H9 (cell line): Measurements from ENCODE around the gene FLVCR2. TPM values are rescaled to one million over a fixed set of nuclear protein-coding genes. Genes with fewer than 3 reads are reported as not detected.

Experiments
- DNase-seq: peaks from one replicate; pipeline ENCODE4 v3.0.0-alpha.2; 2017
- H2AFZ ChIP-seq: one replicate; pipeline ENCODE4 v1.6.1; 2013; ENCODE audit warnings: mild to moderate bottlenecking, low read length, control low read depth, moderate library complexity
- H2AK5ac ChIP-seq: 2 replicates; pipeline ENCODE4 v1.6.1; 2013; ENCODE audit warnings: low read length, control low read depth, mixed read lengths; ENCODE audit not compliant: insufficient read length
- H2BK120ac ChIP-seq: one replicate; pipeline ENCODE4 v1.6.1; 2013; ENCODE audit warnings: low read depth, mild to moderate bottlenecking, low read length, control low read depth, inconsistent platforms; ENCODE audit not compliant: poor library complexity, severe bottlenecking
- H2BK12ac ChIP-seq: 2 replicates; pipeline ENCODE4 v1.6.1; 2013; ENCODE audit warnings: low read length, control low read depth, mixed read lengths, low read depth; ENCODE audit not compliant: insufficient read length
- H2BK15ac ChIP-seq: 2 replicates; pipeline ENCODE4 v1.6.1; 2013; ENCODE audit warnings: low read depth, low read length, control low read depth
- H2BK20ac ChIP-seq: one replicate; pipeline ENCODE4 v1.6.1; 2013; ENCODE audit warnings: low read depth, mild to moderate bottlenecking, low read length, control low read depth, inconsistent platforms; ENCODE audit not compliant: poor library complexity, severe bottlenecking
- H2BK5ac ChIP-seq: 2 replicates; pipeline ENCODE4 v1.6.1; 2013; ENCODE audit warnings: low read length, control low read depth, mixed read lengths; ENCODE audit not compliant: insufficient read length
- H3K14ac ChIP-seq: 2 replicates; pipeline ENCODE4 v1.6.1; 2013; ENCODE audit warnings: low read length, control low read depth; ENCODE audit not compliant: insufficient read depth
- H3K18ac ChIP-seq: 2 replicates; pipeline ENCODE4 v1.6.1; 2013; ENCODE audit warnings: low read depth, mild to moderate bottlenecking, mixed read lengths, low read length, control low read depth; ENCODE audit not compliant: insufficient read length
- H3K23ac ChIP-seq: 2 replicates; pipeline ENCODE4 v1.6.1; 2013; ENCODE audit warnings: low read length, control low read depth, mixed read lengths, low read depth; ENCODE audit not compliant: insufficient read length
- H3K23me2 ChIP-seq: 2 replicates; pipeline ENCODE4 v1.6.1; 2013; ENCODE audit warnings: low read depth, mild to moderate bottlenecking, mixed read lengths, low read length, control low read depth; ENCODE audit not compliant: insufficient read length, poor library complexity, severe bottlenecking
- H3K27ac ChIP-seq: 2 replicates; pipeline ENCODE4 v1.5.1; 2013; ENCODE audit warnings: low read length, control low read depth, mixed read lengths, low read depth; ENCODE audit not compliant: insufficient read length
- H3K27me3 ChIP-seq: 2 replicates; pipeline ENCODE4 v1.6.1; 2013; ENCODE audit warnings: low read length, control low read depth, inconsistent platforms; ENCODE audit not compliant: insufficient read depth
- H3K4ac ChIP-seq: 2 replicates; pipeline ENCODE4 v1.6.1; 2013; ENCODE audit warnings: low read depth, mild to moderate bottlenecking, control low read depth, inconsistent platforms, low read length, moderate library complexity
- H3K4me1 ChIP-seq: 2 replicates; pipeline ENCODE4 v1.6.1; 2013; ENCODE audit warnings: low read length, control low read depth, inconsistent platforms; ENCODE audit not compliant: insufficient read depth
- H3K4me2 ChIP-seq: 2 replicates; pipeline ENCODE4 v1.6.1; 2013; ENCODE audit warnings: low read length, control low read depth, mixed read lengths; ENCODE audit not compliant: insufficient read length, insufficient read depth
- H3K56ac ChIP-seq: 2 replicates; pipeline ENCODE4 v1.6.1; 2013; ENCODE audit warnings: low read depth, mild to moderate bottlenecking, mixed read lengths, low read length, control low read depth; ENCODE audit not compliant: insufficient read length
- H3K79me1 ChIP-seq: 2 replicates; pipeline ENCODE4 v1.6.1; 2013; ENCODE audit warnings: low read depth, mild to moderate bottlenecking, moderate library complexity, low read length, control low read depth, inconsistent platforms; ENCODE audit not compliant: insufficient read depth, poor library complexity, severe bottlenecking
- H3K79me2 ChIP-seq: 2 replicates; pipeline ENCODE4 v1.6.1; 2013; ENCODE audit warnings: low read length, control low read depth, inconsistent platforms; ENCODE audit not compliant: insufficient read depth
- H3K9ac ChIP-seq: 2 replicates; pipeline ENCODE4 v1.6.1; 2013; ENCODE audit warnings: low read length, control low read depth, mixed read lengths; ENCODE audit not compliant: insufficient read length; ENCODE audit errors: extremely low read depth
- H3K9me3 ChIP-seq: one replicate; pipeline ENCODE4 v1.6.1; 2013; ENCODE audit warnings: low read depth, low read length, inconsistent platforms; ENCODE audit not compliant: control insufficient read depth
- H3T11ph ChIP-seq: one replicate; pipeline ENCODE4 v1.6.1; 2013; ENCODE audit warnings: mild to moderate bottlenecking, low read length, control low read depth, inconsistent platforms
- H4K20me1 ChIP-seq: one replicate; pipeline ENCODE4 v1.6.1; 2013; ENCODE audit not compliant: control insufficient read depth, insufficient read length, insufficient read depth
- H4K5ac ChIP-seq: 2 replicates; pipeline ENCODE4 v1.6.1; 2013; ENCODE audit warnings: low read depth, mild to moderate bottlenecking, mixed read lengths, low read length, control low read depth; ENCODE audit not compliant: insufficient read length
- H4K8ac ChIP-seq: replicated peaks from 2 replicates; pipeline ENCODE4 v1.6.1; 2013; ENCODE audit warnings: low read length, control low read depth, mixed read lengths, low read depth; ENCODE audit not compliant: insufficient read length
- H4K91ac ChIP-seq: 2 replicates; pipeline ENCODE4 v1.6.1; 2013; ENCODE audit warnings: low read depth, mild to moderate bottlenecking, moderate library complexity, mixed read lengths, low read length, control low read depth; ENCODE audit not compliant: insufficient read length
- H3K27ac Mint-ChIP-seq, 3 experiments: 2 replicates in 2 of 3; 3 replicates in 1 of 3; pipeline ENCODE4 v1.8.0; 2020 to 2021; ENCODE audit warnings: mixed read lengths in 3 of 3, mild to moderate bottlenecking in 1 of 3, moderate library complexity in 1 of 3
- H3K27me3 Mint-ChIP-seq: 2 replicates; pipeline ENCODE4 v1.8.0; 2021; ENCODE audit warnings: low read depth, mild to moderate bottlenecking, moderate library complexity, mixed read lengths
- H3K36me3 Mint-ChIP-seq, 3 experiments: 2 replicates in 2 of 3; 3 replicates in 1 of 3; pipeline ENCODE4 v1.8.0; 2020 to 2021; ENCODE audit warnings: low read depth in 3 of 3, mixed read lengths in 3 of 3; ENCODE audit not compliant: insufficient read depth in 1 of 3
- H3K4me1 Mint-ChIP-seq, 2 experiments: 2 replicates each; pipeline ENCODE4 v1.8.0; 2020; ENCODE audit warnings: mixed read lengths in 2 of 2
- H3K4me3 Mint-ChIP-seq, 2 experiments: 2 replicates in 1 of 2; 3 replicates in 1 of 2; pipeline ENCODE4 v1.8.0; 2020 to 2021; ENCODE audit warnings: mild to moderate bottlenecking in 2 of 2, mixed read lengths in 2 of 2, moderate library complexity in 1 of 2
- H3K9me3 Mint-ChIP-seq, 2 experiments: 2 replicates in 1 of 2; 3 replicates in 1 of 2; pipeline ENCODE4 v1.8.0; 2020; ENCODE audit warnings: mild to moderate bottlenecking in 2 of 2, mixed read lengths in 2 of 2, moderate library complexity in 1 of 2
- CTCF ChIP-seq: fragments of 200-600 bp; sonication (generic); conservative IDR thresholded peaks from 3 replicates; pipeline ENCODE4 v1.8.0; 2021; ENCODE audit warnings: antibody characterized with exemption, mild to moderate bottlenecking
- WGBS: extraction: QIAGEN DNeasy Blood & Tissue Kit; methylation state at CpG from one replicate; pipeline ENCODE4 v1.1.7; 2013; ENCODE audit warnings: missing lambda C conversion rate, low lambda C conversion rate, mixed read lengths; ENCODE audit not compliant: insufficient read length; ENCODE audit errors: extremely low coverage; 5-methylcytosine and 5-hydroxymethylcytosine counted together
- total RNA-seq: library from RNA; stranded (reverse); gene quantifications from 2 replicates; pipeline ENCODE4 v1.2.1, GENCODE V29; 2021

The FLVCR2 gene
- total RNA-seq, 1 experiment from 2014 or later: 7.1 TPM

- Mint-ChIP-seq H3K9me3 (no peaks in the 10 kb centered on the region; a peak in 1 of 5 replicates), H3K36me3 (no peaks in the 10 kb centered on the region; a peak in 1 of 7 replicates), H3K4me3 (no peak overlapping the region), H3K27ac (no peak overlapping the region), H3K27me3 (peaks cover 3% of the 10 kb centered on the region), H3K4me1 (no peaks in the 10 kb centered on the region)
- no peak overlapping the region for H2BK5ac ChIP-seq
- no peak overlapping the region for H3K4me2 ChIP-seq
- no peak overlapping the region for H2AFZ ChIP-seq
- no peak overlapping the region for H2BK15ac ChIP-seq
- no peak overlapping the region for H2BK20ac ChIP-seq
- H2BK120ac ChIP-seq: no peak overlapping the region
- no peaks in the 10 kb centered on the region for H3K79me1 ChIP-seq
- no peak overlapping the region for H3K23ac ChIP-seq
- no peak overlapping the region for H3K18ac ChIP-seq
- H4K91ac ChIP-seq: no peak overlapping the region
- no peaks in the 10 kb centered on the region for H3K23me2 ChIP-seq
- no peaks in the 10 kb centered on the region for H4K20me1 ChIP-seq
- no peak overlapping the region for H3K9ac ChIP-seq
- H3K14ac ChIP-seq: no peak overlapping the region
- H4K8ac ChIP-seq: no peak overlapping the region
- no peak overlapping the region for H3K56ac ChIP-seq
- TF ChIP-seq CTCF: no peak
- no peaks in the 10 kb centered on the region for H3K9me3 ChIP-seq
- no peak overlapping the region for H3T11ph ChIP-seq
- no peak overlapping the region for H3K4ac ChIP-seq
- H3K79me2 ChIP-seq: no peaks in the 10 kb centered on the region
- no peaks in the 10 kb centered on the region for H3K4me1 ChIP-seq
- no peak overlapping the region for H2BK12ac ChIP-seq
- H2AK5ac ChIP-seq: no peak overlapping the region
- H4K5ac ChIP-seq: no peak overlapping the region
- no CpG with 5 or more reads among the region's 1 CpG for WGBS
- no peaks in the 10 kb centered on the region for H3K27me3 ChIP-seq
- H3K27ac ChIP-seq: no peak overlapping the region
- no peak for DNase-seq
Measured at GRCh38 chr14:75619548-75619947, 41.1 kb downstream of the FLVCR2 start.
